GM12872 (cell line): ENCODE data around the gene CPA5.

ENCODE experiments used
- TF ChIP-seq, protein P1 (sequence below): IDR thresholded peaks from 3 replicates; pipeline ENCODE4 v1.5.1; 2011; ENCODE audit warnings: low read depth, mild to moderate bottlenecking, low read length, moderate library complexity; ENCODE audit not compliant: insufficient read depth

Gene CPA5

GRCh38 chr7:130383187-130383980 is 38.8 kb downstream of the CPA5 start:
- TF ChIP-seq, protein P1, sequence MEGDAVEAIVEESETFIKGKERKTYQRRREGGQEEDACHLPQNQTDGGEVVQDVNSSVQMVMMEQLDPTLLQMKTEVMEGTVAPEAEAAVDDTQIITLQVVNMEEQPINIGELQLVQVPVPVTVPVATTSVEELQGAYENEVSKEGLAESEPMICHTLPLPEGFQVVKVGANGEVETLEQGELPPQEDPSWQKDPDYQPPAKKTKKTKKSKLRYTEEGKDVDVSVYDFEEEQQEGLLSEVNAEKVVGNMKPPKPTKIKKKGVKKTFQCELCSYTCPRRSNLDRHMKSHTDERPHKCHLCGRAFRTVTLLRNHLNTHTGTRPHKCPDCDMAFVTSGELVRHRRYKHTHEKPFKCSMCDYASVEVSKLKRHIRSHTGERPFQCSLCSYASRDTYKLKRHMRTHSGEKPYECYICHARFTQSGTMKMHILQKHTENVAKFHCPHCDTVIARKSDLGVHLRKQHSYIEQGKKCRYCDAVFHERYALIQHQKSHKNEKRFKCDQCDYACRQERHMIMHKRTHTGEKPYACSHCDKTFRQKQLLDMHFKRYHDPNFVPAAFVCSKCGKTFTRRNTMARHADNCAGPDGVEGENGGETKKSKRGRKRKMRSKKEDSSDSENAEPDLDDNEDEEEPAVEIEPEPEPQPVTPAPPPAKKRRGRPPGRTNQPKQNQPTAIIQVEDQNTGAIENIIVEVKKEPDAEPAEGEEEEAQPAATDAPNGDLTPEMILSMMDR = no peak

- TF ChIP-seq, protein P1 = no peak
Measured at GRCh38 chr7:130384371-130384801, 39.8 kb downstream of the CPA5 start.

DNA sequence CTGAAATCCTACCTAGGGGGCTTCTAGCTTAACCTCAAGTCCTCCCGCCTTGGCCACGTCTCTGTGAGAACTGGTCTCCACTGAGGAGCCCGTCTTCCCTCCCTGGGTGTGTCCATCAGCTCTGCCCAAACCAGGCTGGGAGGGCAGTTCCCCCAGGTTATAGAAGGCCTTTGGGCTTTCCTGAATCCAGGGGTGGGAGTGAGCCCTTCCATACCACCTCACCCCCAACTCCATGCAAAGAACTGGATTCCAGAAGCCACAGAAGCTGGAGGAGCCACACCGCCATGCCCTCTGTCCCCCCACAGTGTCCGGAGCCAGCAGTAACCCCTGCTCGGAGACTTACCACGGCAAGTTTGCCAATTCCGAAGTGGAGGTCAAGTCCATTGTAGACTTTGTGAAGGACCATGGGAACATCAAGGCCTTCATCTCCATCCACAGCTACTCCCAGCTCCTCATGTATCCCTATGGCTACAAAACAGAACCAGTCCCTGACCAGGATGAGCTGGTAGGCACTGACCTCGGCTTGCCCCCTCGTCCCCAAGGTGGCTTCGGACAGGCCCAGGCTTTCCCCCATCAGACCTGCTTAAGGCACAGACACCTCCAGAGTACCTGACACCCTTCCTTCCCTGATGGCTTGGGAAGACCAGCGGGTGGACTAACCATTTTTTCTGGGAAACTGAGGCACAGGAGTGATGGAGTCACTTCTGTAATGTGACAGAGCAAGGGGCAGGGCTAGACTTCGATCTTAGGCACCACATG is 40.4 kb downstream of the CPA5 start:
- TF ChIP-seq, protein P1 = no peak

- TF ChIP-seq, protein P1 = no peak
Measured at GRCh38 chr7:130385600-130386066, 41.0 kb downstream of the CPA5 start.

DNA sequence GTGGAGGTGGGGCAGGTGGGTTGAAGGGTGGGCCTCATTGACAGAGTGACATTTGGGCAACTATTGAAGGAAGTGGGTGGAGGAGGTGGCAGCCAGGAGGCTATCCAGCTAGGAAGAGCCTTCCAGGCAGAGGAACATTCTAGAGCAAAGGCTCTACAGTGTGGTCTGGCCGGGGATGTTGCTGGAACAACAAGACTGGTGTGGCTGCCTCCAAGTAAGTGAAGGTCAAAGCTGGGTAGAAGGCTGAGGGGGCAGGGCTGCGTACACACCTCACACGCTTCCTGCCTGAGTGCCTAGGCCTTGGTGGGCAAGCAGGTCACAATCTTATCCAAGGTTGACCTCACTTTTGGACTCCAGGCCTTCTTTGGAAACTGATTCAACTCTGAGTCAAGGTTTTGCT is 42.3 kb downstream of the CPA5 start:
- TF ChIP-seq, protein P1 = no peak

DNA sequence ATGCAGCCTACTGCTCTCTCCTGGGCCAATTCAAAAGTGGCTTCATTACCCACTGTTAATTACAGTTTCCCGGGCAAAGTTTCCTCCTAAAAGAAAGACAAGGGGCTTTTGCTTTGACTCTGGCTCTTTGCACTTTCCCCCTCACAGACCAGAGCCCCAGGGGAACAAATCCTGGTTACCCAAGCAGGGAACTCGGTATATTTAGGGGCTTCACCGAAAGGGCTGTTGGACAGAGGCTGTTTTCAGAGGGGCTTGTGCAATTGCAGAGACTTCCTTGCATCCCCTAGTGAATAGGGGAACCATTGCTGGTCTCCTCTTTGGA is 42.7 kb downstream of the CPA5 start:
- TF ChIP-seq, protein P1 = no peak

GRCh38 chr7:130387628-130388403 is 43.2 kb downstream of the CPA5 start:
- TF ChIP-seq, protein P1 = no peak
